HG03442 (cell line): ENCODE results near the gene RIPPLY1.
"Not testable (repeated sequence)": the region's sequence is repeated elsewhere in the genome, so short reads cannot be mapped to it uniquely, and the experiment has no call there.

Experiments
- ATAC-seq: cut with Tn5 transposase; IDR thresholded peaks from one replicate; pipeline ENCODE4 v1.9.1; 2021; ENCODE audit warnings: mild to moderate bottlenecking, moderate library complexity; ENCODE audit not compliant: unreplicated experiment

Gene RIPPLY1

DNA sequence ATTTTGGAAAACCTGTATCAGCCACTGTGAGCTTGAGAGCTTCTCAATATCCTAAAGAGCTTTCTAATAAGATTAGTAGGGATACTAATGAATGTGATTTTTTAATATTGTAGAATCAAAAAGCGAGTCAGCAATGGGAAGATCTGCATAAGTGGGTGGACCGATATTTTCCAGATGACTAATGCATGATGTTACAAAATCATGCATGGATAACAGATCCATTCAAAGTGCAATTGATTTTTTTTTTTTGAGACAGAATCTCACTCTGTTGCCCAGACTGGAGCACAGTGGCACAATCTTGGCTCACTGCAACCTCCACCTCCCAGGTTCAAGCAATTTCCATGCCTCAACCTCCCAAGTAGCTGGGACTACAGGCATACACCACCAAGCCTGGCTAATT, 9.7 kb upstream of the RIPPLY1 start:
- no peak for ATAC-seq

GRCh38 chrX:106906361-106906760, 3.2 kb upstream of the RIPPLY1 start:
- ATAC-seq: no peak

GRCh38 chrX:106905064-106905708, 2.0 kb upstream of the RIPPLY1 start:
- ATAC-seq: no peak

- ATAC-seq: no peak
Observed at GRCh38 chrX:106903856-106904528, 851 bp upstream of the RIPPLY1 start.

- no peak for ATAC-seq
Observed at GRCh38 chrX:106902684-106903083, 457 bp downstream of the RIPPLY1 start.

DNA sequence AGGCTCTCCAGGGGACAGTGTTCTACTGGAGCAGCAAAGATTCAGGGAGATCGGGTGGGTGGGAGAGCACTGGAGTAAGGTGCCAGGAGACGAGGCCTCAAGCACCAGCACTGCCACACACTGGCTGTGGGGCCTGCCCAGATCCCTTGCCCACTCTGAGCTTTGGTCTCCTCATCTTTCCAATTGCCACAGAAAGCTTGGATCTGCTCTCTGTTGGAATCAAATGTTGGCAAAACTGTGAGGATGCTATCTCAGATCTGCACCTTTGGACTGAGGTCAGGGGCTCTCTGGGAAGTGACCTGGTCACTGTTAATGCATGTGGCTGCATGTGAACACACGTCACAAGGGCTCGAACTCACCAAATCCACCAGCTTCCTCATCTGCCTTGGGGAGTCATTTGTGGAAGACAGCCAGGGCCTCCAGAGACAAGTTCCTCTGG, 1.3 kb downstream of the RIPPLY1 start:
- no peak for ATAC-seq

GRCh38 chrX:106901341-106901740, 1.8 kb downstream of the RIPPLY1 start:
- ATAC-seq: no peak

GRCh38 chrX:106899841-106900240, 3.3 kb downstream of the RIPPLY1 start:
- no peak for ATAC-seq

GRCh38 chrX:106899276-106899675, 3.9 kb downstream of the RIPPLY1 start:
- ATAC-seq: no peak

GRCh38 chrX:106898462-106898861, 4.7 kb downstream of the RIPPLY1 start:
- ATAC-seq: peak; percentile 72

DNA sequence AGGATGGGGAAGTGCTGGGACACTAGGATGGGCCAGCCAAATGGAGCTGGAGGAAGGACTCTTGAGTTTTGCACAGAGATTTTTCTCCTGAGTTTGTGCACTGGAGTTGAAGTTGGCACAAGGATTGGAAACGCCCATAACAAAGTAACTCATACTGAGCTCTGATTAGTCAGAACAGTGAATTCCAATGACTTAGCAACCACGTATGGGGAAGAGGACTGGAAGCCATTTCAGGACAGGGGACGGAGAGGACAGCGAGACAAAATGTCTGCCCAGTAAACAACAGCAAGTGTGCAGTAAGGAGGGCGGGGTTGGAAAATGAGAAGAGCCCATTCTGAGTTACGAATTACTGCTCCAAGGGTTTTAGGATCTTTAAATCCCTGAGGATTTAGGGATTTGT, 5.9 kb downstream of the RIPPLY1 start:
- ATAC-seq: no peak

GRCh38 chrX:106894978-106895452, 8.1 kb downstream of the RIPPLY1 start:
- ATAC-seq: no peak

GRCh38 chrX:106894392-106894909, 8.7 kb downstream of the RIPPLY1 start:
- ATAC-seq: peak; percentile 90

GRCh38 chrX:106891762-106892460, 11.2 kb downstream of the RIPPLY1 start:
- no peak for ATAC-seq

- ATAC-seq: no peak
Observed at GRCh38 chrX:106889468-106889867, 13.7 kb downstream of the RIPPLY1 start.

DNA sequence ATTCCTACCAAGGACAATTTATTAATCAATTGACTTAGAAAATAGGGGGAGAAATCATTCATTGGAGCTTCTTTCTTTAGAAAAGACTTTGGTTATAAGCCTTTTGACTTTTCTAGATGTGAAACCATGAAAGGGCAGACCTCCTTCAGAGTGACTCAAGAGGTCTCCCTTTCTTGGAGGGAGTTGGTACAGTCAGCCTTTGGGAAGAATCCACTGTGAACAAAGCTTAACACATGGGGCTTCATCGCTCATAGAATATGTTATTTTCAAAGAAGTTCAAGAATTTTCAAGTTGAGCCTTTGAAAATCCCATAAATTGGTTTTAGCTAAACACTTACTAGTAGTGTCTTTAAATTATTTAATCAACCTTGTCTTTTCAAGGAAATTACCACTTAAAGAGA, 28.0 kb downstream of the RIPPLY1 start:
- ATAC-seq: no peak

DNA sequence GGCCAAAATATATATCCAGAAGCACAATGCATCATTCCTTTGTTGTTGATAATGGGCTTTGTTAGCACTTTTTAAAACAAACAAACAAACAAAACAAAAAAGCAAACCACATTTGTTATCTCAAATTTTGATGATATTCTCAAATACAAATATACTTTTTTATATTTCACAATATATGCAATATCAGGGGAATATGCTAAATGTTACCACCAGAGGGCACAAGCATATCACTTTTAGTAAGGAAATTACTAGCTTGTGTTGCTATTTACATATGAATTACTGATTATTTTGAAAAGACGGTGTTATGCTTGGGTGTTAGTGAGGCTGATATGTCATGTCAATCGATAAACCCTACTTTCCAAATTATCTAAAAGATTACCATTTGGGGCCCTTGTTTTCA, 29.1 kb downstream of the RIPPLY1 start:
- no peak for ATAC-seq

GRCh38 chrX:106872796-106873195, 30.3 kb downstream of the RIPPLY1 start:
- not testable (repeated sequence) for ATAC-seq

DNA sequence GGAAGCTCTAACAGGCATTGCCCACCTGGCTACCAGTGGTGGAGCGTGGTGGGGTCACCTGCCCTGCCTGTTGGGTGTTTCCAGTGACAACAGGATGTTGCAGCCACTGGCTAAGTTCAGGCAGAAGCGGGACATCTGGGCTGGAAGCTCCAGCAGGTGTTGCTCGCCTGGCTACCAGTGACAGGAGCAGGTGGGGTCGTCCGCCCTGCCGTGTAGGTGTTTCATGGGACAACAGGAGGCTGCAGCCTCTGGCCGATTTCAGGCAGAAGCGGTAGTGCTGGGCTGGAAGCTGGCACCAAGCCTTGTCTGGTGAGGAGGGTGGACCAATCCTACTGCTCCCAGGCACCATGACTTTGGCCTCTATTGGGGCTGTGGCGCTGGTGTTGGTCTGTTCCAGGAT, 39.4 kb downstream of the RIPPLY1 start:
- no peak for ATAC-seq

GRCh38 chrX:106862972-106863688, 40.0 kb downstream of the RIPPLY1 start:
- peak; percentile 73 for ATAC-seq
